Transverse colon (tissue), 4 donors: ENCODE results near the gene PIK3CD. TPM values are rescaled to one million over a fixed set of nuclear protein-coding genes. Genes with fewer than 3 reads are reported as not detected.
A peak's percentile ranks its signal among the peaks of the same experiment; 100 is the strongest.

Experiments
- DNase-seq: peaks from one replicate; pipeline ENCODE4 v3.0.0-alpha.2; 2019
- H3K27ac ChIP-seq, 4 donors: fragments of 200-600 bp; sonication (generic); 2 replicates each; pipeline ENCODE4 v1.5.1; 2016 to 2018; ENCODE audit warnings: inconsistent platforms in 4 of 4
- H3K27me3 ChIP-seq: fragments of 200-600 bp; sonication (generic); 2 replicates; pipeline ENCODE4 v1.5.1; 2017; ENCODE audit warnings: inconsistent platforms
- H3K36me3 ChIP-seq, 4 donors: fragments of 200-600 bp; sonication (generic); 2 replicates each; pipeline ENCODE4 v1.5.1; 2017 to 2019; ENCODE audit warnings: inconsistent platforms in 4 of 4
- H3K4me1 ChIP-seq, 4 donors: fragments of 200-600 bp; sonication (generic); 2 replicates each; pipeline ENCODE4 v1.5.1; 2017 to 2020; ENCODE audit warnings: inconsistent platforms in 4 of 4
- H3K4me3 ChIP-seq, 4 donors: fragments of 200-600 bp; sonication (generic); 1 replicate in 1 of 4; 2 replicates in 3 of 4; pipeline versions ENCODE4 v1.5.1 to v1.6.1; 2017 to 2019; ENCODE audit warnings: inconsistent platforms in 4 of 4
- H3K9me3 ChIP-seq, 2 donors: fragments of 200-600 bp; sonication (generic); 2 replicates each; pipeline ENCODE4 v1.5.1; 2017 to 2019; ENCODE audit warnings: inconsistent platforms in 2 of 2
- CTCF ChIP-seq, 5 experiments: fragments of 200-600 bp in 3 of 5; fragments of 450-650 bp in 2 of 5; sonication (generic) in 3 of 5; IDR thresholded peaks; 1 replicate in 2 of 5; 2 replicates in 3 of 5; pipeline ENCODE4 v1.5.1; 2016 to 2017; ENCODE audit warnings: antibody characterized with exemption in 5 of 5, inconsistent platforms in 3 of 5, mild to moderate bottlenecking in 2 of 5, moderate library complexity in 1 of 5
- EP300 ChIP-seq: sonication (generic); formaldehyde crosslinking; IDR thresholded peaks from one replicate; pipeline ENCODE4 v1.6.1; 2017; ENCODE audit warnings: antibody characterized with exemption, low read depth
- POLR2A ChIP-seq: fragments of 450-650 bp; IDR thresholded peaks from one replicate; pipeline ENCODE4 v1.6.1; 2016; ENCODE audit warnings: antibody characterized with exemption, mild to moderate bottlenecking, moderate library complexity
- POLR2AphosphoS5 ChIP-seq, 3 donors: sonication (generic); formaldehyde crosslinking; IDR thresholded peaks; one replicate each; pipeline ENCODE4 v1.6.1; 2016; ENCODE audit warnings: antibody characterized with exemption in 3 of 3
- WGBS, 2 donors: methylation state at CpG; one replicate each; pipeline ENCODE4 v1.1.5; 2018; ENCODE audit warnings: low coverage in 1 of 2; 5-methylcytosine and 5-hydroxymethylcytosine counted together
- in situ Hi-C, 4 donors: fragments of 200-750 bp; cut with MboI; loops; one replicate each; pipeline versions ENCODE4 v1.15.0 to v1.15.1; 2017; ENCODE audit warnings: low sequenced_read_pairs in 3 of 4, low pct_ligation_motif_present in 1 of 4, low pct_unique_long_range_greater_than_20kb in 1 of 4
- intact Hi-C: fragments of 100-400 bp; cut with DNase I; formaldehyde crosslinking; loops from one replicate; pipeline ENCODE4 v1.15.1; 2023; ENCODE audit warnings: low total_unique reads
- total RNA-seq, 4 donors: library from RNA; depleted of rRNA; stranded (reverse); fragments of >200 nt; gene quantifications; one replicate each; pipeline ENCODE4 v1.1.0, GENCODE V29; 2016

PIK3CD gene
- total RNA-seq, 4 donors from 2014 or later: 0.20 to 6.7 (median 4.1) TPM

- in situ Hi-C loops: no loop called here
- whole genome bisulfite sequencing, 2 donors: 97% methylated on average over 12 of the region's 14 CpGs; no CpG with 5 or more reads in 1 of the 2 donors
Observed at GRCh38 chr1:9723068-9723805, 71.7 kb downstream of the PIK3CD start.

GRCh38 chr1:9723926-9724325 is 72.4 kb downstream of the PIK3CD start:
- DNase-seq: no peak
- Histone ChIP-seq H3K36me3 (peaks cover 0 to 9% (median 0%) of the 10 kb centered on the region in 4 donors), H3K27ac (no peak overlapping the region), H3K4me1 (peaks cover 0 to 3% (median under 1%) of the 10 kb centered on the region in 4 donors), H3K4me3 (no peak overlapping the region), H3K27me3 (no peaks in the 10 kb centered on the region), H3K9me3 (no peaks in the 10 kb centered on the region)
- TF ChIP-seq POLR2A (no peak), EP300 (no peak), CTCF (IDR thresholded peaks at IDR 0.05) (no peak), POLR2AphosphoS5 (IDR thresholded peaks at IDR 0.05) (no peak)
- intact Hi-C loops (loop anchor here (1.0 to 10.0 kb wide), 2 partner anchors 32 to 141 kb away; no protein-coding TSS in a partner anchor), in situ Hi-C loops (no loop called here)
- WGBS, 2 donors: 99% methylated on average over 6 of the region's 6 CpGs; no CpG with 5 or more reads in 1 of the 2 donors

More at GRCh38 chr1:9723068-9723805, 71.7 kb downstream of the PIK3CD start:
- DNase-seq: no peak
- Histone ChIP-seq H3K4me3 (no peak overlapping the region), H3K9me3 (no peaks in the 10 kb centered on the region), H3K27ac (no peak overlapping the region), H3K27me3 (no peaks in the 10 kb centered on the region), H3K4me1 (peaks cover 0 to 10% (median 4%) of the 10 kb centered on the region in 4 donors), H3K36me3 (peaks cover 0 to 9% (median 0%) of the 10 kb centered on the region in 4 donors)
- TF ChIP-seq EP300 (no peak), POLR2AphosphoS5 (IDR thresholded peaks at IDR 0.05) (no peak)
- intact Hi-C loops: loop anchor here (1.0 to 10.0 kb wide), 2 partner anchors 33 to 142 kb away; no protein-coding TSS in a partner anchor

- 72% methylated on average over 22 of the region's 24 CpGs; no CpG with 5 or more reads in 1 of the 2 donors for WGBS, 2 donors
- intact Hi-C loops (loop anchor here (10.0 kb wide), 1 partner anchor 140 kb away; no protein-coding TSS in a partner anchor), in situ Hi-C loops (no loop called here)
- peak; percentile 65 for DNase-seq
- H3K4me1 ChIP-seq: peaks cover 0 to 3% (median 0%) of the 10 kb centered on the region in 4 donors
- H3K9me3 ChIP-seq: no peaks in the 10 kb centered on the region
- peaks cover 0 to 16% (median 4%) of the 10 kb centered on the region in 4 donors for H3K36me3 ChIP-seq
- no peak overlapping the region for H3K4me3 ChIP-seq
- H3K27me3 ChIP-seq: no peaks in the 10 kb centered on the region
- no peak overlapping the region for H3K27ac ChIP-seq
- TF ChIP-seq POLR2AphosphoS5 (IDR thresholded peaks at IDR 0.05) (no peak), CTCF (IDR thresholded peaks at IDR 0.05) (peak; percentile 75 to 91 (median 84)), EP300 (no peak), POLR2A (no peak)
Observed at GRCh38 chr1:9724706-9725476, 73.4 kb downstream of the PIK3CD start.

GRCh38 chr1:9726406-9726805 is 74.9 kb downstream of the PIK3CD start:
- DNase-seq: no peak
- H3K4me1 ChIP-seq: peaks cover 0 to 3% (median 0%) of the 10 kb centered on the region in 4 donors
- TF ChIP-seq POLR2A (no peak), EP300 (no peak), POLR2AphosphoS5 (IDR thresholded peaks at IDR 0.05) (no peak), CTCF (IDR thresholded peaks at IDR 0.05) (no peak)
- WGBS, 2 donors: 95% methylated on average over 6 of the region's 6 CpGs; no CpG with 5 or more reads in 1 of the 2 donors
- no peaks in the 10 kb centered on the region for H3K27me3 ChIP-seq
- H3K27ac ChIP-seq: no peak overlapping the region
- H3K9me3 ChIP-seq: no peaks in the 10 kb centered on the region
- intact Hi-C loops: loop anchor here (10.0 kb wide), 1 partner anchor 138 kb away; no protein-coding TSS in a partner anchor
- peaks cover 0 to 30% (median 11%) of the 10 kb centered on the region in 4 donors for H3K36me3 ChIP-seq
- in situ Hi-C loops: no loop called here
- no peak overlapping the region for H3K4me3 ChIP-seq
